ENCODE data around the gene KRTAP12-4. TPM values are rescaled to one million over a fixed set of nuclear protein-coding genes. Genes with fewer than 3 reads are reported as not detected.

KRTAP12-4 gene
- polyA plus RNA-seq, 1 experiment = not detected

GRCh38 chr21:44615466-44615865 lies 39.0 kb downstream of the KRTAP12-4 start:
- Histone ChIP-seq H3K36me3 (ENCODE audit: control insufficient read depth, insufficient read depth, low read length) (no peaks in the 10 kb centered on the region), H3K27me3 (ENCODE audit: control insufficient read depth, insufficient read depth, low read length) (no peaks in the 10 kb centered on the region), H3K4me3 (ENCODE audit: low read depth, low read length) (no peak overlapping the region)
- POLR2A ChIA-PET = no interaction called here
- DNase-seq (ENCODE audit: low read depth) = no peak
- CTCF ChIA-PET = no interaction called here
- no peak for TF ChIP-seq CTCF (IDR thresholded peaks at IDR 0.05; ENCODE audit: insufficient read depth, low read depth, low read length)

- Histone ChIP-seq H3K36me3 (ENCODE audit: control insufficient read depth, insufficient read depth, low read length) (no peaks in the 10 kb centered on the region), H3K27me3 (ENCODE audit: control insufficient read depth, insufficient read depth, low read length) (no peaks in the 10 kb centered on the region), H3K4me3 (ENCODE audit: low read depth, low read length) (no peak overlapping the region)
- ChIA-PET POLR2A (no interaction called here), CTCF (no interaction called here)
- no peak for DNase-seq (ENCODE audit: low read depth)
- TF ChIP-seq CTCF (IDR thresholded peaks at IDR 0.05; ENCODE audit: insufficient read depth, low read depth, low read length) = no peak
These were observed 39.5 kb downstream of the KRTAP12-4 start for GRCh38 chr21:44614961-44615391.

- POLR2A ChIA-PET = no interaction called here
- TF ChIP-seq CTCF (IDR thresholded peaks at IDR 0.05; ENCODE audit: insufficient read depth, low read depth, low read length) = no peak
- CTCF ChIA-PET = no interaction called here
- H3K36me3 ChIP-seq (ENCODE audit: control insufficient read depth, insufficient read depth, low read length) = no peaks in the 10 kb centered on the region
- H3K27me3 ChIP-seq (ENCODE audit: control insufficient read depth, insufficient read depth, low read length) = no peaks in the 10 kb centered on the region
- no peak for DNase-seq (ENCODE audit: low read depth)
- no peak overlapping the region for H3K4me3 ChIP-seq (ENCODE audit: low read depth, low read length)
These were observed 40.3 kb downstream of the KRTAP12-4 start for GRCh38 chr21:44614161-44614631.

- no peaks in the 10 kb centered on the region for H3K36me3 ChIP-seq (ENCODE audit: control insufficient read depth, insufficient read depth, low read length)
- ChIA-PET CTCF (no interaction called here), POLR2A (no interaction called here)
- H3K4me3 ChIP-seq (ENCODE audit: low read depth, low read length) = no peak overlapping the region
- H3K27me3 ChIP-seq (ENCODE audit: control insufficient read depth, insufficient read depth, low read length) = no peaks in the 10 kb centered on the region
- no peak for DNase-seq (ENCODE audit: low read depth)
- no peak for TF ChIP-seq CTCF (IDR thresholded peaks at IDR 0.05; ENCODE audit: insufficient read depth, low read depth, low read length)
These were observed 40.9 kb downstream of the KRTAP12-4 start for GRCh38 chr21:44613386-44614155.

- CTCF ChIA-PET = no interaction called here
- H3K36me3 ChIP-seq (ENCODE audit: control insufficient read depth, insufficient read depth, low read length) = no peaks in the 10 kb centered on the region
These were observed 41.7 kb downstream of the KRTAP12-4 start for GRCh38 chr21:44612669-44613229.

More at GRCh38 chr21:44612669-44613229, 41.7 kb downstream of the KRTAP12-4 start:
- Histone ChIP-seq H3K27me3 (ENCODE audit: control insufficient read depth, insufficient read depth, low read length) (no peaks in the 10 kb centered on the region), H3K4me3 (ENCODE audit: low read depth, low read length) (no peak overlapping the region)
- no peak for DNase-seq (ENCODE audit: low read depth)
- no peak for TF ChIP-seq CTCF (IDR thresholded peaks at IDR 0.05; ENCODE audit: insufficient read depth, low read depth, low read length)
- POLR2A ChIA-PET = no interaction called here
